OCI-LY1 (cell line): Measurements from ENCODE around the gene TMEM204.

ENCODE experiments used
- H2AFZ ChIP-seq: fragments of 200-600 bp; sonication (generic), shearing (Covaris generic); 2 replicates; pipeline ENCODE4 v1.6.0; 2014; ENCODE audit warnings: antibody characterized with exemption, mild to moderate bottlenecking, low read length
- H3F3A ChIP-seq: fragments of 200-600 bp; sonication (generic), shearing (Covaris generic); 2 replicates; pipeline ENCODE4 v1.6.0; 2014; ENCODE audit warnings: mild to moderate bottlenecking, antibody characterized with exemption, low read length, moderate library complexity; ENCODE audit not compliant: insufficient read depth
- H3K27ac ChIP-seq: fragments of 200-600 bp; sonication (generic); 2 replicates; pipeline ENCODE4 v1.5.1; 2014; ENCODE audit warnings: low read length, mixed run types, mild to moderate bottlenecking, low read depth; ENCODE audit not compliant: poor library complexity, severe bottlenecking
- H3K27me3 ChIP-seq: fragments of 200-600 bp; sonication (generic); 2 replicates; pipeline ENCODE4 v1.6.0; 2014; ENCODE audit warnings: antibody characterized with exemption, mild to moderate bottlenecking, low read length, moderate library complexity; ENCODE audit not compliant: insufficient read depth
- H3K36me3 ChIP-seq: fragments of 200-600 bp; sonication (generic); 2 replicates; pipeline ENCODE4 v1.6.1; 2014; ENCODE audit warnings: mild to moderate bottlenecking, antibody characterized with exemption, low read length, moderate library complexity, mixed read lengths; ENCODE audit not compliant: insufficient read depth
- H3K4me1 ChIP-seq: fragments of 200-600 bp; sonication (generic); 2 replicates; pipeline ENCODE4 v1.5.1; 2014; ENCODE audit warnings: mild to moderate bottlenecking, low read length, moderate library complexity; ENCODE audit not compliant: insufficient read depth, severe bottlenecking
- H3K4me2 ChIP-seq: fragments of 200-600 bp; sonication (generic), shearing (Covaris generic); 2 replicates; pipeline ENCODE4 v1.6.1; 2014; ENCODE audit warnings: low read length
- H3K4me3 ChIP-seq: fragments of 200-600 bp; sonication (generic); 2 replicates; pipeline ENCODE4 v1.5.1; 2014; ENCODE audit warnings: low read length, low read depth, mild to moderate bottlenecking, mixed read lengths; ENCODE audit not compliant: poor library complexity, severe bottlenecking
- H3K79me2 ChIP-seq: fragments of 200-600 bp; shearing (Covaris generic); 2 replicates; pipeline ENCODE4 v1.6.1; 2016; ENCODE audit warnings: mixed run types, low read length, mixed read lengths; ENCODE audit not compliant: insufficient read depth
- H3K9ac ChIP-seq: fragments of 200-600 bp; sonication (generic), shearing (Covaris generic); 2 replicates; pipeline ENCODE4 v1.6.1; 2014; ENCODE audit warnings: mild to moderate bottlenecking, low read length, mixed read lengths
- H3K9me2 ChIP-seq: fragments of 200-600 bp; sonication (generic), shearing (Covaris generic); 2 replicates; pipeline ENCODE4 v1.6.1; 2014; ENCODE audit warnings: low read depth, mild to moderate bottlenecking, low read length, mixed read lengths
- H3K9me3 ChIP-seq: fragments of 200-600 bp; shearing (Covaris generic); 2 replicates; pipeline ENCODE4 v1.6.1; 2014; ENCODE audit warnings: low read length, mixed read lengths
- H4K20me1 ChIP-seq: fragments of 200-600 bp; sonication (generic), shearing (Covaris generic); 2 replicates; pipeline ENCODE4 v1.6.0; 2016; ENCODE audit warnings: mild to moderate bottlenecking, low read length; ENCODE audit not compliant: insufficient read depth
- CTCF ChIP-seq: fragments of 200-600 bp; sonication (generic), shearing (Covaris generic); IDR thresholded peaks from 2 replicates; pipeline ENCODE4 v1.5.1; 2017; ENCODE audit warnings: mild to moderate bottlenecking, antibody characterized with exemption, low read length, moderate library complexity, mixed read lengths
- EZH2 ChIP-seq: fragments of 200-600 bp; sonication (generic), shearing (Covaris generic); IDR thresholded peaks from 2 replicates; pipeline ENCODE4 v1.8.0; 2017; ENCODE audit warnings: borderline replicate concordance, mixed run types, mild to moderate bottlenecking, antibody characterized with exemption, low read length, moderate library complexity, mixed read lengths

Gene TMEM204

DNA sequence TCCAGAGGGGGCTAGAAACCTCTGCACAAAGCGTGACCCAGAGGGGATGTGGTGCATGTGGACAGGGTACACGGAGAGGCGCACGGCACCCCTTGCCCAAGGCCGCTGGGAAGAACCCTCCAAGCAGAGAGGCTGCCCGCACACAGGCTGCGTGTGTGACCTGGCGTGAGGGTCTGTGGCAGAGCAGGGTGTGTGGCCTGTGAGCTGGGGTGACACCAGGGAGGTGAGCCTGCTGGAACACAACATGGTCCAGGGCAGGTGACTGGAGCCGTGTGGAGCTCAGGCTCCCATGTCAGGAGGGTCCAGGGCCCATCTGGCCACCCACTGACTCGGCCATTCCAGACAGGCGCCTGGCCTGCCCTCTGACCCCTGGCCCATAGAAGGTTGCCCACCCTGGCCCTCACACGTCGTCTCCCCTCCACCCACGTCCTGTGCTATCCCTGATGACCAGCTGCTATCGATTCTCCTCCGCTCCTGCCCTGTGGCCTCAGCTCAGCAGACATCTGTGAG lies 14.8 kb upstream of the TMEM204 start:
- Histone ChIP-seq H3K79me2 (no peaks in the 10 kb centered on the region), H2AFZ (no peak overlapping the region), H3K4me2 (no peak overlapping the region), H3K9me3 (no peaks in the 10 kb centered on the region), H3K36me3 (no peaks in the 10 kb centered on the region), H3K27me3 (0 out of 2 replicates have a peak, but pooled peaks cover 5% of the 10 kb centered on the region), H4K20me1 (no peaks in the 10 kb centered on the region), H3K4me3 (no peak overlapping the region), H3K4me1 (no peaks in the 10 kb centered on the region), H3K27ac (no peak overlapping the region), H3F3A (no peaks in the 10 kb centered on the region), H3K9me2 (no peaks in the 10 kb centered on the region), H3K9ac (no peak overlapping the region)
- TF ChIP-seq CTCF (no peak), EZH2 (no peak)

DNA sequence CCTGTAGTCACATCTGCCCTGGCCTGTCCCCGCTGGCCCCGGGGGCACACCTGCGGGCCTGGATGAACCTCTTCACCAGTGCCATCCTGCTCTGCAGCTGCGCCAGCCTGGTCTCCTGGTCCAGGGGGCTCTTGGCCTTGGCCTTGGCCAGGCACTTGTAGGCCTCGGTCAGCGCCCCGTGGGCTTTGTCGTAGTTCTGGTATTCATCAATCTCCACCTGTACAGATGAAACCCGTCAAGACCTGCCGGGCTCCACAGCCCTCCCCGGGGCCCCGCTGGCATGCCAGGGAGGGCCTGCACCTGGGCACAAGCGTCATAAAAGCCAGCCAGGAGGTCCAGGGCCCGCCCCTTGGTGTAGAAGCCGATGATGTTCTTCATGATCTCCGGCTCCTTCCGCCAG lies 13.6 kb upstream of the TMEM204 start:
- H3K79me2 ChIP-seq = no peaks in the 10 kb centered on the region
- H3K9ac ChIP-seq = no peak overlapping the region
- H3K4me3 ChIP-seq = no peak overlapping the region
- no peak overlapping the region for H3K27ac ChIP-seq
- no peaks in the 10 kb centered on the region for H3K36me3 ChIP-seq
- no peaks in the 10 kb centered on the region for H3F3A ChIP-seq
- H3K4me2 ChIP-seq = no peak overlapping the region
- TF ChIP-seq CTCF = no peak
- TF ChIP-seq EZH2 = no peak
- H2AFZ ChIP-seq = no peak overlapping the region
- no peaks in the 10 kb centered on the region for H3K9me2 ChIP-seq
- no peaks in the 10 kb centered on the region for H4K20me1 ChIP-seq
- 0 out of 2 replicates have a peak, but pooled peaks cover 5% of the 10 kb centered on the region for H3K27me3 ChIP-seq
- H3K4me1 ChIP-seq = no peaks in the 10 kb centered on the region
- no peaks in the 10 kb centered on the region for H3K9me3 ChIP-seq

GRCh38 chr16:1520461-1520860 lies 13.0 kb upstream of the TMEM204 start:
- Histone ChIP-seq H3K4me2 (no peak overlapping the region), H3K9me3 (no peaks in the 10 kb centered on the region), H3K4me3 (no peak overlapping the region), H3K4me1 (no peaks in the 10 kb centered on the region), H3F3A (no peaks in the 10 kb centered on the region), H2AFZ (no peak overlapping the region), H3K9ac (no peak overlapping the region), H3K9me2 (no peaks in the 10 kb centered on the region), H3K36me3 (no peaks in the 10 kb centered on the region), H3K27me3 (0 out of 2 replicates have a peak, but pooled peaks cover 5% of the 10 kb centered on the region), H3K27ac (no peak overlapping the region), H4K20me1 (no peaks in the 10 kb centered on the region), H3K79me2 (no peaks in the 10 kb centered on the region)
- TF ChIP-seq EZH2 (no peak), CTCF (no peak)
